ENCODE measurements around the gene MKX.
A peak's percentile ranks its signal among the peaks of the same experiment; 100 is the strongest.
"Not testable (repeated sequence)": the region's sequence is repeated elsewhere in the genome, so short reads cannot be mapped to it uniquely, and the experiment has no call there.

The MKX gene

GRCh38 chr10:27688991-27689390 lies 56.6 kb downstream of the MKX start:
- no peak for DNase-seq

GRCh38 chr10:27688276-27688675 lies 57.3 kb downstream of the MKX start:
- DNase-seq = no peak

GRCh38 chr10:27687743-27688142 lies 57.9 kb downstream of the MKX start:
- DNase-seq = no peak

GRCh38 chr10:27687326-27687725 lies 58.3 kb downstream of the MKX start:
- no peak for DNase-seq

- no peak for DNase-seq
These were observed 59.9 kb downstream of the MKX start for GRCh38 chr10:27685681-27686080.

GRCh38 chr10:27683226-27683625 lies 62.4 kb downstream of the MKX start:
- DNase-seq = no peak

GRCh38 chr10:27681795-27682194 lies 63.8 kb downstream of the MKX start:
- DNase-seq = not testable (repeated sequence)

GRCh38 chr10:27680691-27681605 lies 64.7 kb downstream of the MKX start:
- DNase-seq = no peak

GRCh38 chr10:27680006-27680557 lies 65.5 kb downstream of the MKX start:
- DNase-seq = no peak

GRCh38 chr10:27679369-27679912 lies 66.2 kb downstream of the MKX start:
- no peak for DNase-seq

GRCh38 chr10:27678166-27678565 lies 67.5 kb downstream of the MKX start:
- DNase-seq = no peak

- DNase-seq = no peak
These were observed 72.6 kb downstream of the MKX start for GRCh38 chr10:27673065-27673464.

GRCh38 chr10:27671821-27672220 lies 73.8 kb downstream of the MKX start:
- DNase-seq = no peak

- DNase-seq = peak; percentile 3
These were observed 81.2 kb downstream of the MKX start for GRCh38 chr10:27664461-27664860.

GRCh38 chr10:27663621-27664020 lies 82.0 kb downstream of the MKX start:
- no peak for DNase-seq

GRCh38 chr10:27661514-27662286 lies 83.9 kb downstream of the MKX start:
- no peak for DNase-seq

- no peak for DNase-seq
These were observed 84.9 kb downstream of the MKX start for GRCh38 chr10:27660711-27661110.

GRCh38 chr10:27660268-27660667 lies 85.4 kb downstream of the MKX start:
- no peak for DNase-seq

GRCh38 chr10:27659786-27660185 lies 85.8 kb downstream of the MKX start:
- DNase-seq = no peak

- DNase-seq = no peak
These were observed 86.8 kb downstream of the MKX start for GRCh38 chr10:27658788-27659187.

GRCh38 chr10:27655296-27655695 lies 90.3 kb downstream of the MKX start:
- DNase-seq = no peak

GRCh38 chr10:27654284-27654683 lies 91.3 kb downstream of the MKX start:
- DNase-seq = no peak

GRCh38 chr10:27646604-27647175 lies 98.9 kb downstream of the MKX start:
- DNase-seq = no peak

All from CD4-positive, alpha-beta T cell treated with Interferon gamma for 1 hour (primary cell).